HG03565 (cell line): Measurements from ENCODE around the gene ZP3.
"Not testable (repeated sequence)": the region's sequence is repeated elsewhere in the genome, so short reads cannot be mapped to it uniquely, and the experiment has no call there.

ENCODE experiments used
- ATAC-seq: cut with Tn5 transposase; IDR thresholded peaks from one replicate; pipeline ENCODE4 v1.9.1; 2021; ENCODE audit warnings: mild to moderate bottlenecking, moderate library complexity; ENCODE audit not compliant: unreplicated experiment

The ZP3 gene

DNA sequence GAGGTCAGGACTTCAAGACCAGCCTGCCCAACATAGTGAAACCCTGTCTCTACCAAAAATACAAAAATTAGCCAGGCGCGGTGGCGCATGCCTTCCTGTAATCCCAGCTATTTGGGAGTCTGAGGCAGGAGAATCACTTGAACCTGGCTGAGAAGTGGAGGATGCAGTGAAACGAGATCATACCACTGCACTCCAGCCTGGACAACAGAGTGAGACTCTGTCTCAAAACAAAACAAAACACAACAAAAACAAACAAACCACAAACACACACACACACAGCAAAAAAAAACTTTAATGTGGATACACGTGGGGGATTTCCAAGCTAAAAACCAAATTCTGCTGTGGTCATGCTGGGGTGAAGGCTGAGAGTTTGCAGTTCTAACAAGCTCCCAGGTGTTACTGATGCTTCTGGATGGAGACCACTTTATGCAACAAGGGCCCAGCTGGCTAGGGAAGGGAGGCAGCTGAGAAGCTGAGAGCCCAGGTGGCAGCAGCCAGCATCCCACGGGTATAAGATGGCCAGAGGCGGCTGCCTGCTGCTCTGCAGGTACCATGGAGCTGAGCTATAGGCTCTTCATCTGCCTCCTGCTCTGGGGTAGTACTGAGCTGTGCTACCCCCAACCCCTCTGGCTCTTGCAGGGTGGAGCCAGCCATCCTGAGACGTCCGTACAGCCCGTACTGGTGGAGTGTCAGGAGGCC, at the start of gene ZP3:
Gene ZP3, plus strand, starts transcription at position 538 of the 699 bp plus-strand sequence. Its CDS starts 15 bp downstream, at position 553.
- ATAC-seq = no peak

GRCh38 chr7:76375251-76375650, 49.5 kb upstream of the ZP3 start:
- ATAC-seq = no peak

DNA sequence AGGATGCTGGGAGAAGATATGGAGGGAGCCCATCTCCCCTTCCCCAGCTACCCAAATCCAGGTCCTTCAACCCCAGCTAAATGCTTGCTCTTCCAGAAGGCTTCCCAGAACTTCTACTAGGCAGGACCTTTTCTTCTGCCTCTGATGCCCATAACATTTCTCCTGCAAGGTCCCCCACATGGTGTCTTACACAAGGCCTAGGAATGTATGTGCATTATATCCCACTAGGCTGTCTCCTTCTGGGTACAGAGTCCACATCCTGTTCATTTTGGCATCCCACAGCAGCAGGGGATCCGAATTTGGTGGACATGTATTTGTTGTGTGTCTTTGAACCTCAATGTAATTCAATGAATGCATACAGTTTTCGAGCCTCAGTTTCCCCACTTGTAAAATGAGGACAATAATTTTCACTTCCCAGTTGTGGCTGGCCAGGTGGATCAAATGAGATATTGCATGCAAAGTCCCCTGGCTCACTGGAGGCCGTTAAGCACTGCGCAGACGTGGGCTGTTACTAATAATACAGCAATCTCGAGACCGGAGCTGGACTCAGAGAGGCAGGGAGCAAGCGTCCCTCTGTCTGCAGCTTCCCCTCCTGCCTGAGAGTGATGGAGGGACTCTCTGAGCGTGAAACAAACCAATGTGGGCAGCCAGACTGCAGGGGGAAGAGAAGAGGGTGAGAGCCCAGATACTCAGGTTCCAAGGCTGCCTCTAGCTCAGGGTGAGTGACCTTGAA, 47.4 kb upstream of the ZP3 start:
- ATAC-seq = no peak

DNA sequence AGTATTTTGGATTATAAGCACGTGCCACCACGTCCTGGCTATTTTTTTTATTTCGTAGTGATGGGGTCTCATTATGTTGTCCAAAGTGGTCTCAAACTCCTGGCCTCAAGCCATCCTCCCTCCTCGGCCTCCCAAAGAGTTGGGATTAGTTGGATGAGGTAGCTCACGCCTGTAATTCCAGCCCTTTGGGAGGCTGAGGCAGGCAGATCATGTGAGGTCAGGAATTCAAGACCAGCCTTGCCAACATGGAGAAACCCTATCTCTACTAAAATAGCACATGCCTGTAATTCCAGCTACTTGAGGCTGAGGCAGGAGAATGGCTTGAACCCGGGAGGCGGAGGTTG, 44.2 kb upstream of the ZP3 start:
- no peak for ATAC-seq

GRCh38 chr7:76381814-76382213, 42.9 kb upstream of the ZP3 start:
- ATAC-seq = no peak

DNA sequence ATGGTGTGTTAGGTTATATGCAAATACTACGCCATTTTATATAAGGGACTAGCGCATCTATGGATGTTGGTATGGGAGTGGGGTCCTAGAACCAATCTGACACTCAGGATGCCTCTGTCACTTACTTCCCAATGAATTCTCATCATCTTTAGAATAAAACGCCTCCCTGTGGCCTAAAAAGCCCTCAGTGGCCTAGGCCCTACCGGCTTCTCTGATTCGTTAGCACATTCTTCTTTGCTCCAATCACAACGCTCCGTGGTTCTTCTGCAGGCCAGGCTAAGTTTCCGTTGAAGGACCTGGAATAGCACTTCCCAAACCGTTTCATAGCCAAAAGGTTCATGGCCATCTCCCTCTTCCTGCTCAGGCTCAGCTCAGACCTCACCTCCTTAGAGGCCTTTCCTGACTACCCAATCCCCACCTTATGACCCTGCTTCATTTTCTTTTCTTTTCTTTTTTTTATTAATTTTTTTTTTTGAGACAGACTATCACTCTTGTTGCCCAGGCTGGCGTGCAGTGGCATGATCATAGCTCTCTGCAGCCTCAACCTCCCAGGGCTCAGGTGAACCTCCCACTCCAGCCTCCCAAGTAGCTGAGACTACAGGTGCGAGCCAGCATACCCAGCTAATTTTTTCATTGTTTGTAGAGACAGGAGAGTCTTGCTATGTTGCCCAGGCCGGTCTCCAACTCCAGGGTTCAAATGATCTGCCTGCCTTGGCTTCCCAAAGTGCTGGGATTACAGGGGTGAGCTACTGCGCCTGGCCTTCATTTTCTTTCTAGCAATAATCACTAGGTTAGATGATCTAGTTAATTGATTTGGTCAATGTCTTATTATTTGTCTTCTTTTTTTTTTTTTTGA, 41.4 kb upstream of the ZP3 start:
- no peak for ATAC-seq

GRCh38 chr7:76386691-76387260, 38.0 kb upstream of the ZP3 start:
- ATAC-seq = no peak

- not testable (repeated sequence) for ATAC-seq
Measured at GRCh38 chr7:76387789-76388188, 37.0 kb upstream of the ZP3 start.

GRCh38 chr7:76390092-76390491, 34.7 kb upstream of the ZP3 start:
- no peak for ATAC-seq

GRCh38 chr7:76392531-76393115, 32.1 kb upstream of the ZP3 start:
- ATAC-seq = no peak

DNA sequence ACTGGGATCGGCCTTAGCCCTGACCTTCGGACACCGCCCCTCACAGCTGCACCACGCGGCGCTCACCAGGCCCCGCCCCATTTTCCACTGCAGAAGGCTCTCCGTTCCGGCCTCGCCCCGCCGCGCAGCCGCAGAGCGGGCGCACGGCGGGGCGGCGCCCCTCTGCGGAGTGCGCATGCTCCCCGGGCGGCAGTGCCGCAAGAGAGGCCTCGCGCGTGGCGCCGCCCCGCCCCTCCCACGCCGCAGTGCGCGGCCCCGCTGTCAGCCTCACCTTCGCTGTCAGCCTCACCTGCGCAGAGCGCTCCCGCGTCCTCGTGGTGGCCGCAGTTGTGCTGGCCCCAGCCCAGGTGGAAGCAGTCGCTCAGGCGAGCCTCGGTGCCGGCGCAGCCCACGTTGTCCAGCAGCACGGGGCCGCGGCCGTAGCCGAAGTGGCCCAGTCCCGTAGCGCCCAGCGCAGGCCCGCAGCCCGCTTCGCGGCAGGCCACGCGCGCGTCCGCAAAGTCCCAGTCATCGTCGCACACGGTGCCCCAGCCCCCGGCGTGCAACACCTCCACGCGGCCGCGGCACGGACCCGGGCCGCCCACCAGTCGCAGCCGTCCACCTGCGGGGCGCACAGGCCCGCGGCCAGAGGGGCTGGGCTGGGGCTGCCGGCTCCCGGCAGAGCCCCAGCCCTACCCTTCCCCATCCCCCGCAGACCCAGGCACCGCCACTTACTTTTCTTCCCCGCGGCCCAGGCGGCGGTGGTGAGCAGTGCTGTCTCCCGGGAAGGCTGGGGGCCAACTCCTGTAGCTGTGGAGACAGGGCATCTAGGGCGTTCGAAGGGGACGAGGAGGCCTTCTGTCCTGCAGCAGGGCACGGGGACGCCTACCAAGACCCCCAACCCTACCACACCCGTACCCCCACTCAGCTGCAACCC, 31.4 kb upstream of the ZP3 start:
- ATAC-seq = peak; percentile 83

DNA sequence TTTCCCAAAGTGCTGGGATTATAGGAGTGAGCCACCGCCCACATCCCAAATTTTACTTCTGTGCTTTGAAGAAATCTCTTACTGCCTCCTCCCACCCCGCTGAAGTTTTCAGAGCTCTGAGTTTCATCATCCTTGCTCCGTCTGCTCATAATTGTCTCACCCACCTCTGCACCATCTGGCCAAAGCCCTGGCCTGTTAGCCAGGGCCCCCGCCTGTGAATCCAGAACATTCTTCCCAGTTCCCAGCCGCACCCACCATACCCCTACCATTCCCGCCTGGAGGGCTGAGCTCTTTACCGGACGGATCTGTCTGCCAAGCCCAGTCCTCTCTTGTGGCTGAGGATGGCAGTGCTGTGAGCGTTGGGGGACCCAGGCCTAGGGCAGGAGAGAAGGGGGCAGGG, 29.8 kb upstream of the ZP3 start:
- ATAC-seq = no peak

- not testable (repeated sequence) for ATAC-seq
Measured at GRCh38 chr7:76395605-76395964, 29.2 kb upstream of the ZP3 start.

- no peak for ATAC-seq
Measured at GRCh38 chr7:76395965-76396726, 28.6 kb upstream of the ZP3 start.

GRCh38 chr7:76396864-76397263, 27.9 kb upstream of the ZP3 start:
- no peak for ATAC-seq

DNA sequence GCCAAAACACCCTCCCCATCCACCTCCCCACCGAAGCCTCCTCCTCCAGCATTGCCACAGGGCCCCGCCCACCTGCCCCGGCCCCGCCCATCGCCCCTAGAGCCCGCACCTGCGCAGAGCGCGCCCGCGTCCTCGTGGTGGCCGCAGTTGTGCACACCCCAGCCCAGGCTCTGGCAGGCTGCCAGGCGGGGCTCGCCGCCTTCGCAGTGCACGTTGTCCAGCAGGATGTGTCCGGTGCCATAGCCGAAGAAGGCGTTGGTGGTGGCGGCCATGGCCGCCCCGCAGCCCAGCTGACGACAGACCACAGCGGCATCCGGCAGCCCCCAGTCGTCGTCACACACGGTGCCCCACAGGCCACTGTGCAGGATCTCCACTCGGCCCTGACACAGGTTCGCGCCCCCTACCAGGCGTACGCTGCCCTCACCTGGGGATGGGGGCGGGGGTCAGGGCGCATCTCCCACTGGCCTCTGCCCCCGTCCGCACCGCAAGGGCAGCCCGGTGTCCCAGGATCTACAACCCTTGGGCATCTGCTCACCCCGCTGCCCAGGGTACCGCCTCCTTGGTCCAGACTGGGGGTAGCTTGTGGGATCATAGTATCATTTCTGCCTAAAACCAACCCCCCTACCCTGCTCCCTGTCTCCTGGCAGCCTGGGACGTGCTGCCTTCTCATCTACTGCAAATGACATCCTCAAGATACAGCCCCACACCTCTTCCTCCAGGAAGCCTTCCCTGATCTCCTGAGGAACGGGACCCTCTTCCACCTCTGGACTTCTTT, 27.2 kb upstream of the ZP3 start:
- no peak for ATAC-seq

- ATAC-seq = no peak
Measured at GRCh38 chr7:76400248-76400647, 24.5 kb upstream of the ZP3 start.

DNA sequence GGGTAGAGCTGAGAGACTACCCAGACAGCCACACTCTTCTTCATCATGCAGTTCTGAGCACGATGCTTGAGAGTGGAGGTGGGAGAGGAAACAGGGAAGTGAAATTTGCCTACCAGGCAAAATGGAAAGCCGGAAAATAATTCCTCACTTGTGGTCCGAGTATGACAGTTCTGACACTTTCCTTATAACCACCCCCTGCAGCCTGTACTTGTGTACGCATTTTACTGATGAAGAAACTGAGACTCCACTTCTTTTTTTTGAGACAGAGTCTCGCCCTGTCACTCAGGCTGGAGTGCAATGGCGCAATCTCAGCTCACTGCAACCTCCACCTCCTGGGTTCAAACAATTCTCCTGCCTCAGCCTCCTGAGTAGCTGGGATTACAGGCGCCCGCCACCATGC, 21.7 kb upstream of the ZP3 start:
- ATAC-seq = not testable (repeated sequence)
